ENCODE data around the gene TEAD2. TPM values are rescaled to one million over a fixed set of nuclear protein-coding genes. Genes with fewer than 3 reads are reported as not detected.
A peak's percentile ranks its signal among the peaks of the same experiment; 100 is the strongest.

Gene TEAD2
- total and polyA plus RNA-seq, 2 of the 13 experiments (the other 11 are each of a cell fraction or from before 2014, with no cell fraction given) = 10.8 to 12.5 TPM

DNA sequence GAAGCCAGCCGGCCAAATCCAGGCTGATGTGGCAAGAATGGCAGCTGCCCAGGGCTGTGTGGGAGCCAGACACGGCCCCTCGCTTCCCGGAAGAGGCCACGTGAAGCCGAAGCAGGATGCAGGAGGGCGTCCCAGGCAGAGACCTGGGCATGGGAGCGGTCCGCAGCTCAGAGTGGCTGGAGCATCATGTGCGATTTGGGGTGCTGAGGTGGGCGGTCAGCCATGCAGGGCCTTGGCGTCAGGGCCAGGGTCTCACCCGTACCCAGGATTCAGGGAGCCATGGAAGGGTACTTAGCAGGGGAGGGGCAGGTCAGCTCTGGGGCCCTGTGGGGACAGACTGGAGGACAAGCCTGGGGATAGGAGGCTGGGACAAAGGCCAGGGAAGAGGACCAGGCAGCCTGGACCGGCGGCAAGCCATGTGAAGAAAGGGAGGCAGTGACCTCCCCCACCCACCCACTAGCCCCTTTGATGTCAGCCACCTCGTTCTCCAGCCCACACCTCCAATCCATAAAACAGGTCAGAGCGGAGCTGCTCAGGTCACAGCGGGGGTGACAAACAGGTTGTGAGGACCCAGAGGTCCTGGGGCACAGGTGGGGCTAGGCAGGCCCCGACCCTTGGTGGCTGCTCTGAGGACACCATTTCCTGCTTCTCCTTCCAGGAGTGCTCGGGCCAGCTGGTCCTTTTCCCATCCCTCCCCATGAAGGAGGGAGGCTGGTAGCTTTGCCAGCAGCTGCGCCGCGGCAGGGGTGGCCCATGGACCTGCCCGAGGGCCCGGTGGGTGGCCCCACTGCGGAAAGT is 28.1 kb upstream of the TEAD2 start:
- FAIRE-seq (no peak), DNase-seq (ENCODE audit: low spot score) (no peak), ATAC-seq (peak; percentile 18)
- Histone ChIP-seq H3K4me3 (replicated peaks in 1 of 3; ENCODE audit: insufficient read depth in 1 of 3, low read depth in 2 of 3, low read length in 3 of 3) (no peak overlapping the region), H3K9ac (ENCODE audit: insufficient read depth, low read depth, low read length) (no peak overlapping the region), H3K4me1 (ENCODE audit: insufficient read depth, low read length) (no peaks in the 10 kb centered on the region), H3K27ac (ENCODE audit: extremely low read length, insufficient read depth, low read length) (no peak overlapping the region), H3K36me3 (replicated peaks in 1 of 2; ENCODE audit: control insufficient read depth in 1 of 2, insufficient read depth in 2 of 2, low read length in 2 of 2) (no peaks in the 10 kb centered on the region), H3K79me2 (ENCODE audit: insufficient read depth, low read length) (no peaks in the 10 kb centered on the region), H3K9me3 (ENCODE audit: low read length) (no peaks in the 10 kb centered on the region), H3K4me2 (ENCODE audit: low read depth, low read length) (no peak overlapping the region), H2AFZ (ENCODE audit: low read length) (no peak overlapping the region), H4K20me1 (ENCODE audit: insufficient read depth, low read length) (no peaks in the 10 kb centered on the region), H3K27me3 (ENCODE audit: control insufficient read depth in 1 of 2, insufficient read depth in 2 of 2, low read length in 2 of 2) (peaks cover 6 to 32% of the 10 kb centered on the region in 2 experiments)
- ChIA-PET POLR2A (no interaction called here), CTCF (ENCODE audit: low intra/inter-chr PET ratio, low total read pairs) (interaction anchor here (3.3 kb wide), 1 partner anchor 53 kb away, joined by 45 read pairs; no protein-coding TSS in a partner anchor)
- intact Hi-C loops (cut with micrococcal nuclease; ENCODE audit: unreplicated experiment) = loop anchor here (5.0 kb wide), 1 partner anchor 37 kb away; the partner anchor contains the start of gene GFY
- in situ Hi-C loops (cut with HindIII; ENCODE audit: extremely low pct_ligation_motif_present, low pct_unique_long_range_greater_than_20kb) = loop anchor here (5.0 kb wide), 1 partner anchor 37 kb away; the partner anchor contains the start of gene GFY
- 17% methylated on average over 4 of the region's 26 CpGs for WGBS (ENCODE audit: low lambda C conversion rate)
- no TSS peak for BruUV-seq (replicated peaks)
- TF ChIP-seq ZNF570 (CRISPR knock-in tag; IDR thresholded peaks at IDR 0.05; ENCODE audit: borderline replicate concordance) = no peak
- no peak for TF ChIP-seq STAT6 (CRISPR knock-in tag; IDR thresholded peaks at IDR 0.05; ENCODE audit: borderline replicate concordance)
- TF ChIP-seq CAMTA2 (CRISPR knock-in tag; IDR thresholded peaks at IDR 0.05; ENCODE audit: borderline replicate concordance) = no peak
- TF ChIP-seq KLF6 (CRISPR knock-in tag; IDR thresholded peaks at IDR 0.05) = no peak
- no peak for TF ChIP-seq NR2F1 (CRISPR knock-in tag; IDR thresholded peaks at IDR 0.05)
- no peak for TF ChIP-seq ZFP41 (CRISPR knock-in tag; IDR thresholded peaks at IDR 0.05; ENCODE audit: borderline replicate concordance)
- no peak for TF ChIP-seq SOX5 (CRISPR knock-in tag; IDR thresholded peaks at IDR 0.05; ENCODE audit: borderline replicate concordance)
- TF ChIP-seq EZH2 (conservative IDR thresholded peaks at IDR 0.05; ENCODE audit: low read depth, low read length) = no peak
- TF ChIP-seq, protein P1, sequence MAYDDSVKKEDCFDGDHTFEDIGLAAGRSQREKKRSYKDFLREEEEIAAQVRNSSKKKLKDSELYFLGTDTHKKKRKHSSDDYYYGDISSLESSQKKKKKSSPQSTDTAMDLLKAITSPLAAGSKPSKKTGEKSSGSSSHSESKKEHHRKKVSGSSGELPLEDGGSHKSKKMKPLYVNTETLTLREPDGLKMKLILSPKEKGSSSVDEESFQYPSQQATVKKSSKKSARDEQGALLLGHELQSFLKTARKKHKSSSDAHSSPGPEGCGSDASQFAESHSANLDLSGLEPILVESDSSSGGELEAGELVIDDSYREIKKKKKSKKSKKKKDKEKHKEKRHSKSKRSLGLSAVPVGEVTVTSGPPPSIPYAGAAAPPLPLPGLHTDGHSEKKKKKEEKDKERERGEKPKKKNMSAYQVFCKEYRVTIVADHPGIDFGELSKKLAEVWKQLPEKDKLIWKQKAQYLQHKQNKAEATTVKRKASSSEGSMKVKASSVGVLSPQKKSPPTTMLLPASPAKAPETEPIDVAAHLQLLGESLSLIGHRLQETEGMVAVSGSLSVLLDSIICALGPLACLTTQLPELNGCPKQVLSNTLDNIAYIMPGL (CRISPR knock-in tag; IDR thresholded peaks at IDR 0.05; ENCODE audit: borderline replicate concordance in 1 of 2, low read depth in 1 of 2) = no peak
- TF ChIP-seq, protein P2, sequence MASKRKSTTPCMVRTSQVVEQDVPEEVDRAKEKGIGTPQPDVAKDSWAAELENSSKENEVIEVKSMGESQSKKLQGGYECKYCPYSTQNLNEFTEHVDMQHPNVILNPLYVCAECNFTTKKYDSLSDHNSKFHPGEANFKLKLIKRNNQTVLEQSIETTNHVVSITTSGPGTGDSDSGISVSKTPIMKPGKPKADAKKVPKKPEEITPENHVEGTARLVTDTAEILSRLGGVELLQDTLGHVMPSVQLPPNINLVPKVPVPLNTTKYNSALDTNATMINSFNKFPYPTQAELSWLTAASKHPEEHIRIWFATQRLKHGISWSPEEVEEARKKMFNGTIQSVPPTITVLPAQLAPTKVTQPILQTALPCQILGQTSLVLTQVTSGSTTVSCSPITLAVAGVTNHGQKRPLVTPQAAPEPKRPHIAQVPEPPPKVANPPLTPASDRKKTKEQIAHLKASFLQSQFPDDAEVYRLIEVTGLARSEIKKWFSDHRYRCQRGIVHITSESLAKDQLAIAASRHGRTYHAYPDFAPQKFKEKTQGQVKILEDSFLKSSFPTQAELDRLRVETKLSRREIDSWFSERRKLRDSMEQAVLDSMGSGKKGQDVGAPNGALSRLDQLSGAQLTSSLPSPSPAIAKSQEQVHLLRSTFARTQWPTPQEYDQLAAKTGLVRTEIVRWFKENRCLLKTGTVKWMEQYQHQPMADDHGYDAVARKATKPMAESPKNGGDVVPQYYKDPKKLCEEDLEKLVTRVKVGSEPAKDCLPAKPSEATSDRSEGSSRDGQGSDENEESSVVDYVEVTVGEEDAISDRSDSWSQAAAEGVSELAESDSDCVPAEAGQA (IDR thresholded peaks at IDR 0.05; ENCODE audit: low read depth) = no peak
- TF ChIP-seq, protein P2 (CRISPR knock-in tag; IDR thresholded peaks at IDR 0.05; ENCODE audit: borderline replicate concordance) = no peak
- TF ChIP-seq YEATS2 (CRISPR knock-in tag; IDR thresholded peaks at IDR 0.05; ENCODE audit: borderline replicate concordance) = no peak

Data from HepG2 (cell line).